HG02588 (cell line): Measurements from ENCODE around the gene GID8.

ENCODE experiments used
- ATAC-seq: cut with Tn5 transposase; IDR thresholded peaks from one replicate; pipeline ENCODE4 v1.9.1; 2021; ENCODE audit warnings: mild to moderate bottlenecking, moderate library complexity; ENCODE audit not compliant: unreplicated experiment

GID8 gene

GRCh38 chr20:62982124-62983075, 44.5 kb downstream of the GID8 start:
- no peak for ATAC-seq

GRCh38 chr20:62983210-62983609, 45.3 kb downstream of the GID8 start:
- no peak for ATAC-seq

GRCh38 chr20:62984666-62985443, 46.9 kb downstream of the GID8 start:
- ATAC-seq = no peak

- no peak for ATAC-seq
Observed at GRCh38 chr20:62985444-62985778, 47.5 kb downstream of the GID8 start.

GRCh38 chr20:62986257-62986800, 48.4 kb downstream of the GID8 start:
- ATAC-seq = no peak

GRCh38 chr20:62987114-62987513, 49.2 kb downstream of the GID8 start:
- ATAC-seq = no peak

- ATAC-seq = no peak
Observed at GRCh38 chr20:62989201-62989601, 51.3 kb downstream of the GID8 start.

- no peak for ATAC-seq
Observed at GRCh38 chr20:62990306-62990825, 52.4 kb downstream of the GID8 start.

- no peak for ATAC-seq
Observed at GRCh38 chr20:62991196-62991807, 53.4 kb downstream of the GID8 start.

- no peak for ATAC-seq
Observed at GRCh38 chr20:62991863-62992262, 53.9 kb downstream of the GID8 start.

- ATAC-seq = no peak
Observed at GRCh38 chr20:62993856-62994494, 56.0 kb downstream of the GID8 start.

- no peak for ATAC-seq
Observed at GRCh38 chr20:62994869-62995281, 56.9 kb downstream of the GID8 start.

- no peak for ATAC-seq
Observed at GRCh38 chr20:62995481-62995880, 57.5 kb downstream of the GID8 start.

GRCh38 chr20:62995898-62996595, 58.1 kb downstream of the GID8 start:
- no peak for ATAC-seq

- ATAC-seq = no peak
Observed at GRCh38 chr20:62996596-62996982, 58.6 kb downstream of the GID8 start.

GRCh38 chr20:62997417-62998035, 59.6 kb downstream of the GID8 start:
- no peak for ATAC-seq
